GM18858 (cell line): ENCODE measurements around the gene CPNE4.
"Not testable (repeated sequence)": the region's sequence is repeated elsewhere in the genome, so short reads cannot be mapped to it uniquely, and the experiment has no call there.

ENCODE experiments used
- ATAC-seq: cut with Tn5 transposase; IDR thresholded peaks from one replicate; pipeline ENCODE4 v1.9.1; 2021; ENCODE audit not compliant: unreplicated experiment

Gene CPNE4

GRCh38 chr3:131963442-131963841 is 71.4 kb downstream of the CPNE4 start:
- ATAC-seq: not testable (repeated sequence)

DNA sequence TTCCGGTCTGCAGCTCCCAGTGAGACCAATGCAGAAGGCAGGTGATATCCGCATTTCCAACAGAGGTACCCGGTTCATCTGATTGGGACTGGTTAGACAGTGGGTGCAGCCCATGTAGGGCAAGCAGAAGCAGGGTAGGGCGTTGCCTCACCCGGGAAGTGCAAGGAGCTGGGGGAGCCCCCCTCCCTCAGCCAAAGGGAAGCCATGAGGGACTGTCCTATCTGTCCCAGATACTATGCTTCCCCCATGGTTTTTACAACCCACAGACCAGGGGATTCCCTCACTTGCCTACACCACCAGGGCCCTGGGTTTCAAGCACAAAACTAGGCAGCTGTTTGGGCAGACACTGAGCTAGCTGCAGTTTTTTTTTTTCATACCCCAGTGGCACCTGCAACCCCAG is 71.8 kb downstream of the CPNE4 start:
- no peak for ATAC-seq

- no peak for ATAC-seq
Measured at GRCh38 chr3:131960324-131960723, 74.5 kb downstream of the CPNE4 start.

GRCh38 chr3:131957980-131958379 is 76.8 kb downstream of the CPNE4 start:
- no peak for ATAC-seq

GRCh38 chr3:131957511-131957910 is 77.3 kb downstream of the CPNE4 start:
- no peak for ATAC-seq

- no peak for ATAC-seq
Measured at GRCh38 chr3:131948806-131949205, 86.0 kb downstream of the CPNE4 start.

DNA sequence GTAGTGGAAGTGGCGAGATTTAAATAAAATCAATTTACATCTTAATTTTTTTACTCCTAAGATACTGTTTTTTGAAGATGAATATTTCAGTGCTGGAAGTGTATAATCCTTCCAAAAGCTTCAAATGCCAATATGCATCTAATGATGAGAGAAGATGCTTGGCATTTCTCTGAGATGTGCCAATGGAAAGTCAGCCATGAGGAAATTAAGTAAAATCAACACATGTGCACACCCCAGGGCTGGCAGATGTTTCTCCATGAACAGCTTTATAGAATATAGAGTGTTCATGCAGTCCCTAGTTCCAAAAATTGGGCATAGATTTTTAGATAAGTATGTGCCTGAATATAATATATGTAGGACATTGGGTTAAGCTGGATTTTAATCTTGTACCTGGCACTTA is 90.1 kb downstream of the CPNE4 start:
- no peak for ATAC-seq

DNA sequence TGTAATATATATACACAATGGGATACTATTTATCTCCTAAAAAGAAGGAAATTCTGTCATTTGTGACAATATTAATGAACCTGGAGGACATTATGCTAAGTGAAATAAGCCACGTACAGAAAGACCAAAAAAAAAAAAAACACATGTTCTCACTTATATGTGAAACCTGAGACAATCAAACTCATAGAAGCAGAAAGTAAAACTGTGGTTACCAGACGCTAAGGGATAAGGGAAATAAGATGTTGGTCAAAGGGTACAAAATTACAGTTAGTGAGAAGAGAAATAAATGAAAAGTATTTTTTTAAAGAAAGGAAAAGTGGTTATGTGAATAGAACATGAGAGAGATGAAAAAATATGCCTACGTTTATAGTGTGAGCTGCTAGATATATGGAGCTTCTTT is 101.1 kb downstream of the CPNE4 start:
- no peak for ATAC-seq

GRCh38 chr3:131928593-131928992 is 106.2 kb downstream of the CPNE4 start:
- no peak for ATAC-seq

DNA sequence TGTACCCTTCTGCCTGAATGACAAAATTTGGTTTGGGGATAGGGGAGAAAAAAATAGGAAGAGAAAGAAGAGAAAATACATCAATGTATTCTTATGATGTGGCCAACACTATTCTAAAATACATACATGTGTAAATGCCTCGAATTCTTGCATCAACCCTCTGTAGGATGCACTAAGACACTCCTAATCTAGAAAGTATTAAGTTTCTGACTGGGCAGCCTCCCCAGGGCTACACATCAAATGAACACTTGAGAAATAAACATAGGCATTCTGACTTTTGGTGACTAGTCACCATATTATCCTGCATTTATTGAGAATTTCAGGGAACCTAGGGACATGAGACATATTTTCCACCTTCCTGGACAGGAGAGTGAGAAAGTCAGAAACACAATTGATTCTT is 109.2 kb downstream of the CPNE4 start:
- ATAC-seq: no peak

DNA sequence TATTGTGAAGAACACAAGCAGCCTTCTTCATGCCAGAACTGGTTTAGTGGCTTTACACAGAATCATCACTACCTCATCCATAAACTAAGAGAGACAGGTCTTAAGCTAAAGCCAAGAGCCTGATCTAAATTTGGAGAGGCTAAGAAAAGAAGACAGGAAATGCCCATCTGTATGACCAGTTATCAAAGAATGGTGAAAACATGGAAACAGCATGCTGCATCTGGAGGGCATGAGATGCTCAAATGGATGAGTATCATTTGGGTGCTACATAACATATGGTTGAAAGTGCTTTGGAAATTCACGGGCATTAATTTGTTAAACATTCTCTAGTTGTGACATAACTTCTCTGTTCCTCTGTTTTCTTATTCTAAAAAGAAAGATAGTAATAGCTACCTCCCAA is 112.5 kb downstream of the CPNE4 start:
- ATAC-seq: no peak

DNA sequence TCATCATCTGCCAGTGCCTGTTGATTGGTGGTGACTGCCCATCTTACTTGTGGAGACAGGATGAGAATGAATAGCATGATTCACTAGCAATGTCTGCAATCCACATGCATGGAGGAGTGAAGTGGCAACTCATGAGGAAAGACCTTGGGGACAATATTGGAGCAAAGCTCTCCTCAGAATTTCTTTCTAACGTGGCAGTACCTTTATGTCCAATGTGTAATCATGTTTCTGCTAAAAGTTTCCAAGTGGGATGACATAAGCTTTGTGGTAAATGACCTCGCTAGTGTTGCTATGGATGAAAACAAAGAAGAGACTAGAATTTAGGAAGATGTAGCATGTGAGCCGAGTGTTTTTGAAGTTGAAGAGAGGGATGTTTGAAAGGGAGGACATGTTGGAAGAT is 117.8 kb downstream of the CPNE4 start:
- no peak for ATAC-seq

- ATAC-seq: no peak
Measured at GRCh38 chr3:131914090-131914691, 120.6 kb downstream of the CPNE4 start.

DNA sequence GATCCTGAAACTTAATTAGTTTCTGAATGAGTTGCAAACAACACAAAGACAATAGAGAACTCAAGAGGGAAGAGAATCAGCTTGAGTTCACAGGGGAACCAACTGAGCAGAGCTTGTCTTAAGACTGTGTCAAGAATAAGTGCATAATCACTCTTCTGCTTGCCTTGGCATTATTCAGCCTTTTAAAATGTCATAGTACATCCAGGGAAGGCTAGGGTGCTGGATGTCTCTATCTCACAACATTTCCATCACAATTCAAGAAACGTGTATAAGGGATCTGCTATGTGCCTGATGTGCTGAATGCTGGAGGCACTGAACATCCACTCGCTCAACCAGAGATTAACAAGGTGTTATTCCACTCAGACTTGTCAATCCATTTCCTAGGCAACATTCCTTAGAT is 122.6 kb downstream of the CPNE4 start:
- ATAC-seq: no peak

DNA sequence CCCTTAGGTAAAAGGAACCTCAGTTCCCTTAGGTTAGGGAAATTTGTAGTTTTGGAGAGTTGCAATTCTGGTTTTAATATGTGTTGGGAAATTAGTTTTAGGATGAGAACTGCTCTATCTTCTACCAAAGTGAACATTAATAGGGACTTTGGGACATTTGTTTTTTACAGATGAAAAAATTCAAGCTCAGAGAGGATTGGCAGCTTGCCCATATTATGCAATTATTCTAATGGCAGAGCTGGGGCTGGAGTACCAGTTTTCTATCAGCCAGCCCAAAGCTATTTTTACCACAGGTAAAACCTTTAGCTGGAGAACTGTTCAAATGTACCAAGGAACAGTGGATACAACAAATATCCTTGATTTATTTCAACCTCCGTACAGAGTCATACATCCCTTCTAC is 127.0 kb downstream of the CPNE4 start:
- ATAC-seq: no peak

DNA sequence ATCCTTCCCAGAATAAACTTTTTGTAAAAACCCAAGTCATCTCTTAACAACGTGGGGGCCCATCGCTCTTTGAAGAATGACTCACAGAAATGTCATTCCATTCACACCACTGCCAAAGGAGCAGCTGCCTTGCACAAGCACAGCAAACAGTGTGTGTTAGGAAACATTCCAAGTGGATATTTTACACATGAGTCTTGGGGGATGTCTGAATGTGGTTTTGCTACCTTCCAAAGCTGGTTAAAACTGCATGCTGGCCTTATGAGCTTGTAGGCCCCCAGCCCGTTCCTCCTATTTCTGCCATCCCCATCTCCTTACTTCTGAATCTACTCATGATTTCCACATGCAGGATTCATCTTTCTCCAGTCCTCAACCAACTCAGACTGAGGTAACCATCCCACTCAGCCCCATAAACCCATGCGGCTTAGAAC is 130.8 kb downstream of the CPNE4 start:
- ATAC-seq: no peak

DNA sequence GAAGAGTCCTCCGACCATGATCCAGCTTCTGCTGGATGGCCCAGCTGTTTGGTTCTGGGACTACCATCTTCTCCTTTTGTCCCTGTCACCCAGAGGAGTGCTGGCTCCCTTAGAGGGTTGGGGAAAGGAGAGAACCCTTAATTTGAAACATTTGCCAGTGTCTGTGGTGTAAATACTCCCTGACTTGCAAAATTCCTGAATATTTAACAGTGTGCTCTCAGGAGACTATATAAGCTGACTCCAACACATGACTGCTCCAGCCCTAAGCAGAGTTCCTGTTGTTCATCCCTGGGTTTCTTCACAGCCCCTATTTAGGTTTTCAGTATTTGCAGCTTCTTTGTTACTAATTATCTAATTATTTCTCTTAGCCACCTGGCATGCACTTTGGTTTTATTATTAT is 133.1 kb downstream of the CPNE4 start:
- ATAC-seq: no peak

- no peak for ATAC-seq
Measured at GRCh38 chr3:131900891-131901290, 133.9 kb downstream of the CPNE4 start.

DNA sequence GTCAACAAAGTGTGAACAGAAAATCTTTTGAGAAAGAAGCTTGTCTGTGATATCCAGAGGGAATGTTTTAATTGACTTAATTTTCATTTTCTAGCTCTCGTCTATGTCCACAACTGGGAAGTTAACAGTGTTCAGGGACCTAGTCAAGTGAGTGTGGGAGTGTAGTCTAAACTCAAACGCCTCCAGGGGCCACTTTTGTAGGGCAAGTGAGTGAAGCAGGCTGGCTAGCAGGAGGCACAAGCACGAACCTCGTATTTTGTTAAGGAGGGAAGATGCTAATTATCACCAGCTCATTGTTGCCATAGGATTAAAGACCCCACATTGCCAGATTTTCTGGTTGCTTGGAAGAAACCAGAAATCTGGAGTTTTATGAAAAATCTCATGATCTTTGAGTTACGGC is 135.8 kb downstream of the CPNE4 start:
- no peak for ATAC-seq

GRCh38 chr3:131898346-131898745 is 136.5 kb downstream of the CPNE4 start:
- no peak for ATAC-seq

GRCh38 chr3:131896285-131896684 is 138.5 kb downstream of the CPNE4 start:
- no peak for ATAC-seq

- no peak for ATAC-seq
Measured at GRCh38 chr3:131895766-131896165, 139.0 kb downstream of the CPNE4 start.

DNA sequence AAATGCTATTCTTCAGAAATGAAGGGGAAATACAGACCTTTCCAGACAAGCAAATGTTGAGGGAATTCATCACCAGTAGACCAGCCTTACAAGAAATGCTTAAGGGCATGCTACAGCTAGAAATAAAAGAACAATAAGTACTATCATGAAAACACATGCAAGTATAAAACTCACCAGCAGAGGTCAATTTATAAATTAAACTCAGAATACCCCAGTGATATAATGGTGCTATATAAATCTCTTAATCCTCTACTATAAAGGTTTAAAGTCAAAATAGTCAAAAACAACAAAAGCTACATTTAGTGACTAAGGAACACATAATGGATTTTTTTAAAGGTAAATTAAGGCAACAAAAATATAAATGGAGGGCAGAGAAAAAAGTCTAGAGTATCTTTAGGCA is 142.5 kb downstream of the CPNE4 start:
- ATAC-seq: no peak

DNA sequence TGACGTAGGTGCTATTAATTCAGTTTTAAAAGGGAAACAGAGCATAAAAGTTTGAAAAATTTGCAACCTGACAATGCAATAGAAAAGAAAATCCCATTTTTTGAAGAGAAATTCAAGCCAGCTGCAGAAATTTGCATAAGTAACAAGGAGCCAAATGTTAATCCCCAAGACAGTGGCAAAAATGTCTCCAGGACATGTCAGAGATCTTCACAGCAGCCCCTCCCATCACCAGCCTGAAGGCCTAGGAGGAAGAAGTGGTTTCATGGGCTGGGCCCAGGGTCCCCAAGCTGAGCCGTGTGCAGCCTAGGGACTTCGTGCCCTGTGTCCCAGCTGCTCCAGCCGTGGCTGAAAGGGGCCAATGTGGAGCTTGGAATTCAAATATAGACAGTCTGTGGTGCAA is 148.9 kb downstream of the CPNE4 start:
- ATAC-seq: not testable (repeated sequence)
